NB4 (cell line): ENCODE measurements around the gene CAMSAP3.

ENCODE experiments used
- DNase-seq: peaks from one replicate; pipeline ENCODE4 v3.0.0; 2010; ENCODE audit warnings: low read depth
- H3K4me3 ChIP-seq: one replicate; pipeline ENCODE4 v1.5.1; 2011; ENCODE audit warnings: mild to moderate bottlenecking, low read depth, low read length, moderate library complexity
- MYC ChIP-seq: IDR thresholded peaks from 2 replicates; pipeline ENCODE4 v1.6.1; 2011; ENCODE audit warnings: low read depth, low read length
- POLR2A ChIP-seq: IDR thresholded peaks from 2 replicates; pipeline ENCODE4 v1.6.1; 2011; ENCODE audit warnings: mild to moderate bottlenecking; ENCODE audit not compliant: insufficient read length; ENCODE audit errors: extremely low read depth
- TF ChIP-seq, protein P1 (sequence below): IDR thresholded peaks from 2 replicates; pipeline ENCODE4 v1.6.1; 2011; ENCODE audit warnings: low read depth, low read length
- TF ChIP-seq, protein P2 (sequence below): IDR thresholded peaks from one replicate; pipeline ENCODE4 v1.5.1; 2012; ENCODE audit warnings: low read depth, low read length

The CAMSAP3 gene

DNA sequence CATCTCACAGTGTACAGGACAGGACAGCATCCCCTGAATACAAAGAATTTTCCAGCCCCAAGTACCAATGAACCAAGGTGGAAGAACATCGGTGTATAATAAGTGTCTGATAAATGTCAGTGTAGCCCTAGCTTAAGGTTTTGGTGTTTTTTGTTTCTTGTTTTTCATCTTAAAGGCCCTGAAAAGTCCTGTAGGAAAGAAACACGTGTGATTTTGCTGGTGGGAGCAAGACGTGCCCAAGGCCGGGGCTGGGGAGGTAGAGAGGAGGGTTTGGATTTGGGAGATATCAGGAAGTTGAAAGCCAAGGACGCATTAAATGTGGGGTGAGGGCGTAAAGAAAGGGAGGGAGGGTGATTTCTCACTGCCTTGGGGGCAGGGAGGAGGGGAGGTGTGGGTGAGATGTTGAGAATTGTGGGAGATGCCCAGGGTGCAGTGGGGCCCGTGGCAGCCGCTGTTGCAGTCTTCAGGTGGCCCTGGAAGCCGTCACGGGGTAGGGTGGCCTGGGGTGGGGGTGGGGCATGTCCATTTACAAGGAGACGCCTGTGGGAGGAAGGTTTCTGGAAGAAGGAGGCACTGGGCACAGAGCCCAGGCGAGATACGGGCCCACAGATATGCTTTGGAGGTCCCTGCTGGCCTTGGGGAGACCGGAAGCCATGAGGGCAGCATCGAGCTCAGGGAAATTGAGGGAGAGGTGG, 6.7 kb downstream of the CAMSAP3 start:
- no peak overlapping the region for H3K4me3 ChIP-seq
- TF ChIP-seq POLR2A: no peak
- TF ChIP-seq, protein P1, sequence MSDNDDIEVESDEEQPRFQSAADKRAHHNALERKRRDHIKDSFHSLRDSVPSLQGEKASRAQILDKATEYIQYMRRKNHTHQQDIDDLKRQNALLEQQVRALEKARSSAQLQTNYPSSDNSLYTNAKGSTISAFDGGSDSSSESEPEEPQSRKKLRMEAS: no peak
- peak; percentile 3 for DNase-seq

DNA sequence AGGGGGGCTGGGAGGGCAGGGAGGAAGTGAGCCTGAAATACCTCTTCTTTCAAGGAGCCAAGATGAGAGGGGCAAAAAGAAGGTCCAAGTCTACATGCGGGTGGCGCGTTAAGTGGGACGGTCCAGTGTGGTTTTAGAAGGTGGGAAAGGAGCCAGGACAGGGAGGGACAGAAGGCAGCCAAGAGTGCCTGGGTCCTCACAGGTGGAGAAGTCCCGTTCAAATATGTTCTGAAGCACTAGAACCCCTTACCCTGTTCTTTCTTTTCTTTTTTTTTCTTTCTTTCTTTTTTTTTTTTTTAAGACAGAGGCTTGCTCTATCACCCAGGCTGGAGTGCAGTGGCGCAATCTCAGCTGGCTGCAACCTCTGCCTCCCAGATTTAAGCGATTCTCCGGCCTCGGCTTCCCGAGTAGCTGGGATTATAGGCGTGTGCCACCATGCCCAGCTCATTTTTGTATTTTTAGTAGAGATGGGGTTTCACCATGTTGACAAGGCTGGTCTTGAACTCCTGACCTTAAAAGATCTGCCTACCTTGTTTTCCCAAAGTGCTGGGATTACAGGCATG, 7.4 kb downstream of the CAMSAP3 start:
- H3K4me3 ChIP-seq: no peak overlapping the region
- no peak for DNase-seq
- TF ChIP-seq MYC: no peak
- TF ChIP-seq, protein P2, sequence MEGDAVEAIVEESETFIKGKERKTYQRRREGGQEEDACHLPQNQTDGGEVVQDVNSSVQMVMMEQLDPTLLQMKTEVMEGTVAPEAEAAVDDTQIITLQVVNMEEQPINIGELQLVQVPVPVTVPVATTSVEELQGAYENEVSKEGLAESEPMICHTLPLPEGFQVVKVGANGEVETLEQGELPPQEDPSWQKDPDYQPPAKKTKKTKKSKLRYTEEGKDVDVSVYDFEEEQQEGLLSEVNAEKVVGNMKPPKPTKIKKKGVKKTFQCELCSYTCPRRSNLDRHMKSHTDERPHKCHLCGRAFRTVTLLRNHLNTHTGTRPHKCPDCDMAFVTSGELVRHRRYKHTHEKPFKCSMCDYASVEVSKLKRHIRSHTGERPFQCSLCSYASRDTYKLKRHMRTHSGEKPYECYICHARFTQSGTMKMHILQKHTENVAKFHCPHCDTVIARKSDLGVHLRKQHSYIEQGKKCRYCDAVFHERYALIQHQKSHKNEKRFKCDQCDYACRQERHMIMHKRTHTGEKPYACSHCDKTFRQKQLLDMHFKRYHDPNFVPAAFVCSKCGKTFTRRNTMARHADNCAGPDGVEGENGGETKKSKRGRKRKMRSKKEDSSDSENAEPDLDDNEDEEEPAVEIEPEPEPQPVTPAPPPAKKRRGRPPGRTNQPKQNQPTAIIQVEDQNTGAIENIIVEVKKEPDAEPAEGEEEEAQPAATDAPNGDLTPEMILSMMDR: no peak
- TF ChIP-seq, protein P1: no peak
- no peak for TF ChIP-seq POLR2A

DNA sequence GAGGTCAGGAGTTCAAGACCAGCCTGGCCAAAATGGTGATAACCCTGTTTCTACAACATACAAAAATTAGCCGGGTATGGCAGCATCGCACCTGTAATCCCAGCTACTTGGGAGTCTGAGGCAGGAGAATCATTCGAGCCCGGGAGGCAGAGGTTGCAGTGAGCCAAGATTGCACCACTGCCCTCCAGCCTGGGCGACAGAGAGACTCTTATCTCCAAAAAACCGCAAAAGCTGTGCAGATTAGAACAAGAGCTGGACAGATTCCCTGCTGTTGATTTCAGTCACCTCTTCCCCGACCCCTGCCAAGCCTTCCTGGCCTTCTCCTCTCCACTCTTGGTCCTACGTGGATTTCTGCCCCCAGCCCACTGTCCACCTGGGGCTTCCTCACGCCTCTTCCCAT, 8.3 kb downstream of the CAMSAP3 start:
- DNase-seq: peak; percentile 54
- no peak overlapping the region for H3K4me3 ChIP-seq
- TF ChIP-seq, protein P2: no peak
- TF ChIP-seq POLR2A (no peak), MYC (no peak)
- TF ChIP-seq, protein P1: no peak

DNA sequence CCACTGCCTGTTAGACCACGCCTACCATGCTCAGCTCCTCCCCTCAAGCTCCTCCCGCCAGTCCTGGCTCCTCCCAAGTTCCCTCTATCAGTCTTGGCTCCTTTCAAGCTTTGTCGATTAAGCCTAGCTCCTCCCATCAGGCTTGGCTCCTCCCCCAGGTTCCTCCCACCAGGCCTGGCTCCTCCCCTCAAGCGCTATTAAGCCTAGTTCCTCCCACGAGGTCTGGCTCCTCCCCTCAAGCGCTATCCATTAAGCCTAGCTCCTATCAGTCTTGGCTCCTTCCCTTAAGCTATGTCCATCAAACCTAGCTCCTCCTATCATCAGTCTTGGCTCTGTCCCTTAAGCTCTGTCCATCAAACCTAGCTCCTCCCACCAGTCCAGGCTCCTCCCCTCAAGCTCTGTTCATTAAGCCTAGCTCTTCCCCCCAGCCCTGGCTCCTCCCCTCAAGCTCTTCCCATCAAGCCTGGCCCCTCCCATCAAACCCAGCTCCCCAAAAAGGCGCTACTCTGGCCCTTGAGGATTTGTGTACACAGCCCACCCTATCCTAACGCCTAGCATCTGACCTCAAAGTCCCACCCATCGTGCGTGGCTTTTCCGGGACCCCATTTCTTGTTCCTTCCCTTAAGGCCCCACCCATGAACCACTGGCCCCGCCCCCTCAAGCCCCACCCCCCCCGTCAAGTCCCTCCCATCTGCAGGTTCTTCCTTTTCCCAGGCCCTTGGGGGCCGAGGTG, 10.0 kb downstream of the CAMSAP3 start:
- no peak for TF ChIP-seq MYC
- TF ChIP-seq, protein P1: no peak
- TF ChIP-seq, protein P2: no peak
- TF ChIP-seq POLR2A: no peak
- DNase-seq: peak; percentile 82
- H3K4me3 ChIP-seq: no peak overlapping the region

DNA sequence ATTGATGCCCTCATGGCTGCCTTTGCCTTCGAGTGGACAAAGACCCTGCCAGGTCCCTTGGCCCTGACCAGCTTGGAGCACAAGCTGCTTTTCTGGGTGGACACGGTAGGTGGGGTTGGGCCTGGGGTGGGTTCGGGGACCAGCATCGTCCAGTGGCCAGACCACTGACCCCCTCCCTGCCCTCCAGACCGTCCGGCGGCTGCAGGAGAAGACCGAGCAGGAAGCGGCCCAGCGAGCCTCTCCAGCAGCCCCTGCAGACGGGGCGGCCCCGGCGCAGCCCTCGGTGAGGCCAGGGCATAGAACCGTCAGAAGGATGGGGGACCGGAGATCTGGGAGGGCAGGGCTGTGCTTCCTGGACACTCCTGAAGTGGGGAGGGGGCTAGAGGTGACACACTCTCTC, 10.6 kb downstream of the CAMSAP3 start:
- no peak overlapping the region for H3K4me3 ChIP-seq
- TF ChIP-seq POLR2A (no peak), MYC (no peak)
- TF ChIP-seq, protein P1: no peak
- TF ChIP-seq, protein P2: no peak
- no peak for DNase-seq
